Calu3 (cell line): ENCODE measurements around the gene TNFAIP2. TPM values are rescaled to one million over a fixed set of nuclear protein-coding genes. Genes with fewer than 3 reads are reported as not detected.
A peak's percentile ranks its signal among the peaks of the same experiment; 100 is the strongest.

ENCODE experiments used
- BruUV-seq: library from RNA; stranded (reverse); fragments of 400-500 nt; replicated peaks from 2 replicates; lab custom pipeline; 2021; lab: Mats Ljungman, UMichigan
- CTCF ChIA-PET: fragments of 300-600 bp; sonication (Branson Sonifier 250); formaldehyde crosslinking; loops from one replicate; lab custom pipeline; 2022; ENCODE audit warnings: antibody characterized with exemption; lab: Charles Lee
- DNase-seq: peaks from one replicate; pipeline ENCODE4 v3.0.0; 2022
- H3K27ac Mint-ChIP-seq: one replicate; pipeline ENCODE4 v1.8.0; 2022; ENCODE audit warnings: mixed read lengths; ENCODE audit not compliant: unreplicated experiment
- H3K27me3 Mint-ChIP-seq: one replicate; pipeline ENCODE4 v1.8.0; 2022; ENCODE audit warnings: mixed read lengths; ENCODE audit not compliant: unreplicated experiment
- H3K36me3 Mint-ChIP-seq: one replicate; pipeline ENCODE4 v1.8.0; 2022; ENCODE audit warnings: mild to moderate bottlenecking, moderate library complexity, mixed read lengths; ENCODE audit not compliant: insufficient read depth, unreplicated experiment
- H3K4me1 Mint-ChIP-seq: one replicate; pipeline ENCODE4 v1.8.0; 2022; ENCODE audit warnings: mild to moderate bottlenecking, low read depth, mixed read lengths; ENCODE audit not compliant: unreplicated experiment
- H3K4me3 Mint-ChIP-seq: one replicate; pipeline ENCODE4 v1.8.0; 2022; ENCODE audit warnings: mild to moderate bottlenecking, low read depth, moderate library complexity, mixed read lengths; ENCODE audit not compliant: unreplicated experiment
- H3K9me3 Mint-ChIP-seq: one replicate; pipeline ENCODE4 v1.8.0; 2022; ENCODE audit warnings: low read depth, mixed read lengths; ENCODE audit not compliant: unreplicated experiment
- CTCF ChIP-seq: fragments of 200-600 bp; IDR thresholded peaks from one replicate; pipeline ENCODE4 v1.8.0; 2022; ENCODE audit warnings: antibody characterized with exemption; ENCODE audit not compliant: unreplicated experiment
- intact Hi-C: fragments of 100-400 bp; cut with micrococcal nuclease; formaldehyde crosslinking; loops from one replicate; pipeline ENCODE4 v1.10.0; 2022; ENCODE audit not compliant: unreplicated experiment
- total RNA-seq: library from RNA; stranded (reverse); gene quantifications from 2 replicates; pipeline ENCODE4 v1.2.3, GENCODE V29; 2022

Gene TNFAIP2
- total RNA-seq, 1 experiment from 2014 or later = 195 TPM

DNA sequence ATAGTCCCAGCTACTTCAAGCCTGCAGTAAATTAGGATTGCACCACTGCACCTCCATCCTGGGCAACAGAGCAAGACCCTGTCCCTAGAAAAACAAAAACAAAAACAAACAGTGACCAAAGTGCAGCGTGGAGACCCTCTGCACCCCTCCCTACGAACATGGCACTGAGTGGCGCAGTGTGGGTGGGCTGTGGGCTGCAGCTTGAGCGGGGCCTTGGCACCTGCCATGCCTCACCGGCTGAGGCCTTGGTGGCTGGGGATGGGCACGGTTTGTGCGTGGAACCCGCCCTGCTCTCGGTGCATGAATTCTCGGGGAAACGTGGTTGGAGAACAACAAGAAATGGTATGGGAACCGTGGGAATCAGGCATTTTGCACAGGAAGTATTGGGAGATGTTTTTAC is 60.8 kb downstream of the TNFAIP2 start:
- Mint-ChIP-seq H3K4me1 (peaks cover 25% of the 10 kb centered on the region), H3K27ac (no peak overlapping the region), H3K27me3 (no peaks in the 10 kb centered on the region), H3K4me3 (no peak overlapping the region), H3K36me3 (peaks cover 14% of the 10 kb centered on the region), H3K9me3 (no peaks in the 10 kb centered on the region)
- no TSS peak for BruUV-seq
- no peak for DNase-seq
- CTCF ChIA-PET = interaction anchor here (2.1 kb wide), 1 partner anchor 79 kb away, joined by 11 read pairs; no protein-coding TSS in a partner anchor
- no peak for TF ChIP-seq CTCF
- intact Hi-C loops = no loop called here

GRCh38 chr14:103185051-103186029 is 62.1 kb downstream of the TNFAIP2 start:
- CTCF ChIA-PET = interaction anchor here (0.6 to 2.1 kb wide), 4 partner anchors 80 to 1388 kb away, joined by 5 to 20 read pairs (median 8); no protein-coding TSS in a partner anchor
- DNase-seq = peak; percentile 31
- H3K9me3 Mint-ChIP-seq = no peaks in the 10 kb centered on the region
- H3K4me1 Mint-ChIP-seq = peaks cover 25% of the 10 kb centered on the region
- no peaks in the 10 kb centered on the region for H3K27me3 Mint-ChIP-seq
- peak; percentile 69 for TF ChIP-seq CTCF
- BruUV-seq = no TSS peak
- peak overlapping the region; percentile 89 for H3K27ac Mint-ChIP-seq
- peak overlapping the region; percentile 17 for H3K4me3 Mint-ChIP-seq
- peaks cover 14% of the 10 kb centered on the region for H3K36me3 Mint-ChIP-seq
- intact Hi-C loops = loop anchor here (1.0 to 2.0 kb wide), 2 partner anchors 80 to 99 kb away; no protein-coding TSS in a partner anchor

DNA sequence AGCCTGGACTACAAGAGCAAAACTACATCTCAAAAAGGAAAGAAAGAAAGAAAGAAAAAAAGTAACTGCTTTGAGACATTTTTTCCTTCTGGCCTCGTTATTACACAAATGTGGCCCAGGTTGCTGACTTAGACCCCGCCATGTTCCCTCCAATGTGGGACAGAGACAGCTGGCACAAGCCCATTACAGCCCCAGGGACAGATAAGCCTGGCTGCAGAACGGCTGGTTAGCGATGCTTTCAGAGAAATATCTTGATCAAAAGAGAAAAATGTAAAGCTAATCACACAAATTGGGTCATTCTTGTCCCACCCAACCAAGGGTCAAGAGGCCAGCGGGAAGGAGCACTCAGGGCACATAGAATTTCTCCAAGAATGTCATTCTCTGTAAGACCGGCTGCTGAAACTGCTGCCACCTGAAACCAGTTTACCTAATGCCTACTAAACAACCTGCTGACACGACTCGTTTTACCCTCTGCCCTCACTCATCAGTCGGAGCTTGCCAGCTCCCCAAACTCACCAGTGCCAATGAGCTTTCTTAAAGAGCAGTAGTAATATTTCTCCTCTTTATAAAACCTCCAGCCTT is 63.1 kb downstream of the TNFAIP2 start:
- intact Hi-C loops = loop anchor here (2.0 kb wide), 1 partner anchor 98 kb away; no protein-coding TSS in a partner anchor
- no peak for DNase-seq
- Mint-ChIP-seq H3K27ac (peak overlapping the region; percentile 89), H3K9me3 (no peaks in the 10 kb centered on the region), H3K4me3 (peak overlapping the region; percentile 17), H3K4me1 (peaks cover 25% of the 10 kb centered on the region), H3K36me3 (peaks cover 14% of the 10 kb centered on the region), H3K27me3 (no peaks in the 10 kb centered on the region)
- TF ChIP-seq CTCF = no peak
- CTCF ChIA-PET = interaction anchor here (0.6 to 1.7 kb wide), 5 partner anchors 30 to 1389 kb away, joined by 3 to 20 read pairs (median 5); no protein-coding TSS in a partner anchor
- BruUV-seq = no TSS peak

Other genes starting within 250 kb of the TNFAIP2 start
- gene AMN, start 200.8 kb upstream of the TNFAIP2 start, total RNA-seq = 13.7 and 17.0 TPM in 2 replicates
- 98.7 and 112 TPM in 2 replicates for gene CDC42BPB, start 65.9 kb upstream of the TNFAIP2 start, total RNA-seq
- not detected in 2 replicates for gene LBHD2, start 39.3 kb upstream of the TNFAIP2 start, total RNA-seq
- 10.9 and 13.5 TPM in 2 replicates for gene EXOC3L4, start 28.7 kb upstream of the TNFAIP2 start, total RNA-seq
- 327 and 328 TPM in 2 replicates for gene EIF5, start 210.8 kb downstream of the TNFAIP2 start, total RNA-seq